Astrocyte (in vitro differentiated cells and primary cell): Measurements from ENCODE around the gene ESYT1. TPM values are rescaled to one million over a fixed set of nuclear protein-coding genes. Genes with fewer than 3 reads are reported as not detected.

Source experiments
- DNase-seq: peaks from one replicate; pipeline ENCODE4 v3.0.0-alpha.2; 2010; ENCODE audit warnings: low read depth
- FAIRE-seq: peaks from 2 replicates; lab custom pipeline; 2011; peaks lifted over from hg19 to GRCh38; lab: Jason Lieb, UNC
- H2AFZ ChIP-seq: 2 replicates; pipeline ENCODE4 v1.6.0; 2012; ENCODE audit warnings: low read depth, low read length, inconsistent platforms
- H3K27ac ChIP-seq: 2 replicates; pipeline ENCODE4 v1.5.1; 2011; ENCODE audit warnings: low read depth, low read length, inconsistent platforms
- H3K27me3 ChIP-seq: 2 replicates; pipeline ENCODE4 v1.6.0; 2011; ENCODE audit warnings: low read length, inconsistent platforms; ENCODE audit not compliant: insufficient read depth
- H3K36me3 ChIP-seq: 2 replicates; pipeline ENCODE4 v1.5.1; 2011; ENCODE audit warnings: low read length, inconsistent platforms; ENCODE audit not compliant: insufficient read depth
- H3K4me1 ChIP-seq: 2 replicates; pipeline ENCODE4 v1.5.1; 2011; ENCODE audit warnings: low read length, inconsistent platforms; ENCODE audit not compliant: insufficient read depth
- H3K4me2 ChIP-seq: 2 replicates; pipeline ENCODE4 v1.6.0; 2012; ENCODE audit warnings: low read length, inconsistent platforms
- H3K4me3 ChIP-seq: 2 replicates; pipeline ENCODE4 v1.5.1; 2011; ENCODE audit warnings: low read depth, mild to moderate bottlenecking, low read length, inconsistent platforms; ENCODE audit not compliant: insufficient read depth
- H3K79me2 ChIP-seq: 2 replicates; pipeline ENCODE4 v1.6.0; 2012; ENCODE audit warnings: mild to moderate bottlenecking, low read length, inconsistent platforms; ENCODE audit not compliant: insufficient read depth
- H3K9ac ChIP-seq: 2 replicates; pipeline ENCODE4 v1.6.0; 2012; ENCODE audit warnings: mild to moderate bottlenecking, low read length, inconsistent platforms
- H3K9me3 ChIP-seq: 2 replicates; pipeline ENCODE4 v1.5.1; 2012; ENCODE audit warnings: low read depth, mild to moderate bottlenecking, low read length, inconsistent platforms; ENCODE audit not compliant: insufficient read depth
- H4K20me1 ChIP-seq: 2 replicates; pipeline ENCODE4 v1.6.0; 2012; ENCODE audit warnings: low read length, inconsistent platforms; ENCODE audit not compliant: insufficient read depth
- H3K27ac Mint-ChIP-seq: one replicate; pipeline ENCODE4 v1.8.0; 2021; ENCODE audit warnings: mild to moderate bottlenecking, mixed read lengths; ENCODE audit not compliant: unreplicated experiment
- H3K27me3 Mint-ChIP-seq: one replicate; pipeline ENCODE4 v1.8.0; 2021; ENCODE audit warnings: low read depth, mixed read lengths; ENCODE audit not compliant: unreplicated experiment
- H3K36me3 Mint-ChIP-seq: one replicate; pipeline ENCODE4 v1.8.0; 2021; ENCODE audit warnings: low read depth, mixed read lengths; ENCODE audit not compliant: unreplicated experiment
- H3K4me1 Mint-ChIP-seq: one replicate; pipeline ENCODE4 v1.8.0; 2021; ENCODE audit warnings: low read depth, mixed read lengths; ENCODE audit not compliant: unreplicated experiment
- H3K4me3 Mint-ChIP-seq: one replicate; pipeline ENCODE4 v1.8.0; 2021; ENCODE audit warnings: mild to moderate bottlenecking, moderate library complexity, mixed read lengths; ENCODE audit not compliant: unreplicated experiment
- H3K9me3 Mint-ChIP-seq: one replicate; pipeline ENCODE4 v1.8.0; 2021; ENCODE audit warnings: mild to moderate bottlenecking, mixed read lengths; ENCODE audit not compliant: unreplicated experiment
- CTCF ChIP-seq: IDR thresholded peaks from 2 replicates; pipeline ENCODE4 v1.5.1; 2011; ENCODE audit warnings: low read depth, mild to moderate bottlenecking, inconsistent platforms, low read length, moderate library complexity; ENCODE audit not compliant: insufficient read depth
- EZH2 ChIP-seq: IDR thresholded peaks from 2 replicates; pipeline ENCODE4 v1.6.1; 2012; ENCODE audit warnings: mild to moderate bottlenecking, low read length, inconsistent platforms; ENCODE audit not compliant: insufficient read depth
- total RNA-seq: library from RNA; stranded (reverse); gene quantifications from 2 replicates; pipeline ENCODE4 v1.2.1, GENCODE V29; 2021

ESYT1 gene
- total RNA-seq, 1 donor from 2014 or later = 142 TPM

- H3K27me3 ChIP-seq = no peaks in the 10 kb centered on the region
- TF ChIP-seq CTCF (no peak), EZH2 (no peak)
- DNase-seq (peak; percentile 99), FAIRE-seq (peak; percentile 9)
- H3K4me3 Mint-ChIP-seq = peak within 1 kb of the TSS; percentile 96
- peaks cover 24% of the 10 kb centered on the region for H3K4me1 ChIP-seq
- H3K9me3 Mint-ChIP-seq = no peaks in the 10 kb centered on the region
- H3K4me1 Mint-ChIP-seq = peaks cover 22% of the 10 kb centered on the region
- H3K9ac ChIP-seq = peak within 1 kb of the TSS; percentile 98
- no peaks in the 10 kb centered on the region for H3K27me3 Mint-ChIP-seq
- H4K20me1 ChIP-seq = peaks cover 11% of the 10 kb centered on the region
- H3K36me3 ChIP-seq = peaks cover 10% of the 10 kb centered on the region
- H2AFZ ChIP-seq = peak within 1 kb of the TSS; percentile 72
- peak within 1 kb of the TSS; percentile 98 for H3K4me2 ChIP-seq
- H3K27ac ChIP-seq = peak within 1 kb of the TSS; percentile 91
- H3K4me3 ChIP-seq = peak within 1 kb of the TSS; percentile 99
- peaks cover 23% of the 10 kb centered on the region for H3K79me2 ChIP-seq
- peaks cover 23% of the 10 kb centered on the region for H3K36me3 Mint-ChIP-seq
- peak within 1 kb of the TSS; percentile 97 for H3K27ac Mint-ChIP-seq
- no peaks in the 10 kb centered on the region for H3K9me3 ChIP-seq
These were observed 10.0 kb upstream of the ESYT1 start, which contains the start of gene ZC3H10 for GRCh38 chr12:56117778-56118687. TSS of gene ZC3H10 (plus strand) at chr12:56118266. CDS start at chr12:56120563, 2,297 bp downstream.

GRCh38 chr12:56118688-56119357, 9.2 kb upstream of the ESYT1 start:
- H3K4me3 Mint-ChIP-seq = peak overlapping the region; percentile 96
- H3K79me2 ChIP-seq = peaks cover 23% of the 10 kb centered on the region
- peak overlapping the region; percentile 93 for H3K27ac Mint-ChIP-seq
- H3K27me3 Mint-ChIP-seq = no peaks in the 10 kb centered on the region
- peaks cover 21% of the 10 kb centered on the region for H3K36me3 Mint-ChIP-seq
- no peak for FAIRE-seq
- H3K4me3 ChIP-seq = peak overlapping the region; percentile 99
- peak overlapping the region; percentile 69 for H3K27ac ChIP-seq
- no peak for TF ChIP-seq CTCF
- TF ChIP-seq EZH2 = no peak
- peaks cover 22% of the 10 kb centered on the region for H3K4me1 Mint-ChIP-seq
- H3K4me2 ChIP-seq = peak overlapping the region; percentile 98
- peak overlapping the region; percentile 98 for H3K9ac ChIP-seq
- H2AFZ ChIP-seq = peak overlapping the region; percentile 72
- H3K4me1 ChIP-seq = peaks cover 24% of the 10 kb centered on the region
- no peaks in the 10 kb centered on the region for H3K9me3 ChIP-seq
- DNase-seq = no peak
- H4K20me1 ChIP-seq = peaks cover 11% of the 10 kb centered on the region
- H3K36me3 ChIP-seq = peaks cover 6% of the 10 kb centered on the region
- H3K9me3 Mint-ChIP-seq = no peaks in the 10 kb centered on the region
- H3K27me3 ChIP-seq = no peaks in the 10 kb centered on the region
